ENCODE results near the gene NTM.

- TF ChIP-seq EZH2phosphoT487 (IDR thresholded peaks at IDR 0.05; ENCODE audit: borderline replicate concordance) (no peak), CTCF (conservative IDR thresholded peaks at IDR 0.05; ENCODE audit: low read length) (no peak)
Measured at GRCh38 chr11:131763193-131763890, 392.9 kb downstream of the NTM start.

Measured in Loucy (cell line).